Stimulated activated CD4-positive, alpha-beta T cell treated with anti-CD3 and anti-CD28 coated beads, Interleukin-2, amount 100 ng/mL, for 24 hours (primary cell): ENCODE results near the gene CCDC87.
A peak's percentile ranks its signal among the peaks of the same experiment; 100 is the strongest.
"Not testable (repeated sequence)": the region's sequence is repeated elsewhere in the genome, so short reads cannot be mapped to it uniquely, and the experiment has no call there.

Source experiments
- DNase-seq, 2 donors: peaks; one replicate each; pipeline ENCODE4 v3.0.0-alpha.2; 2020

Gene CCDC87

DNA sequence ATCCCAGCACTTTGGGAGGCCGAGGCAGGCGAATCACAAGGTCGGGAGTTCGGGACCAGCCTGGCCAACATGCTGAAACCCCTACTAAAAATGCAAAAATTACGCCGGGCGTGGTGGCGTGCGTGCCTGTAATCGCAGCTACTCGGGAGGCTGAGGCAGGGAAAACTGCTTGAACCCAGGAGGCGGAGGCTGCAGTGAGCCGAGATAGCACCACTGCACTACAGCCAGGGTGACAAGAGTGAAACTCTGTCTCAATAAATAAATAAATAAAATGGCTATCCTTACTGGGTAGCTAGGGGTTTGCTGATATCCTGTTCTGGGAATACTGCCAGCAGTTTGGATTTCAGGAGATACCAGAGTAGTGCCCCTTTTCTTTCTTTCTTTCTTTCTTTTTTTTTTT, 21.2 kb upstream of the CCDC87 start:
- DNase-seq: no peak

DNA sequence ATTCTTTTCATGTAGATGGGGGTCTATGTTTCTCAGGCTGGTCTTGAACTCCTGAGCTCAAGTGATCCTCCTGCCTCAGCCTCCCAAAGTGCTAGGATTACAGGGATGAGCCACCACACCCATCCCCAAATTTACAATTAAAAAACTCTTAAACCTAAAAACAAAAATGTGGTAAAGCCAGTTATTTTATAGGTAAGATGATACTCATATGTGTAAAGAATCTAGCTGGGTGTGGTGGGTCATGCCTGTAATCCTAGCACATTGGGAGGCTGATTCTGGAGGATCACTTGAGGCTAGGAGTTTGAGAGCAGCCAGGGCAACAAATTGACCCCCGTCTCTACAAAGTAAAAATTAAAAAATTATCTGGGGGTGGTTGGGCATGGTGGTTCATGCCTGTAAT, 19.6 kb upstream of the CCDC87 start:
- DNase-seq: no peak

DNA sequence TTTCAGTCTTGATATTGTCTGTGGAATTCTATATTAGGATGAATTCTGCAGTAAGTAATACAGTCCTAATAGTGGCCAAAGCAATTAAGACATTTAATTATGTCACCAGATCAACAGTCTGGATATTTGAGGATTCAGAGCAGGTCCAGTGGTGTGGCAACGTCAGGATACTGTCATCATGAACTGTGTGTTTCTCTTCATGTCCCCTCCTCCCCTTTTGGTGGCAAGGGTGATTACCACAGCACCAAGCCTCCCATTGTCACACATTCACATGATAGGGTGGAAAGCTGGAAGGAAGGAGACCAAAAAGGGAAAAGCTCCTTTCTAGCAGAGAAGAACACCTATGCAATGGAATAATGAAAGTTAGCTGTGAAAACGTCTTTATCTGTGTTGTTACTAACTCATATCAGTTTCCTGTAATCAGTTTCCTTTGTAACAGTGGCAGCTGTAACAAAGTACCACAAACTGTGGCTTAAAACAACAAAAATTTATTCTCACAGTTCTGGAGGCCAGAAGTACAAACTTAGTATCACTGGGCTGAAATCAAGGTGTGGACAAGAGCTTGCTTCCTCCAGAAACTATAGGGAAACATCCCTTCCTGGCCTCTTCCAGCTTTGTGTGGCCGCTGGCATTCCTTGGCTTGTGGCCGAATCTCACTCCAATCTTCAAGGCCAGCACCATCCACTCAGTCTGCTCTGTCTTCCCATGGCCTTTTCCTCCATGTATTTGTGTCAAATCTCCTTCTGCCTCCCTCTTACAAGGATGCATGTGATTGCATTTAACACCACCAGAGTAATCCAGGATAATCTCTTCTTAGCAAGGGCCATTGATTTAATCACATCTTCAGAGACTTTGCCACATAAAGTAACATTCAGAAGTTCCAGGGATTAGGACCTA, 17.1 kb upstream of the CCDC87 start:
- DNase-seq: no peak

DNA sequence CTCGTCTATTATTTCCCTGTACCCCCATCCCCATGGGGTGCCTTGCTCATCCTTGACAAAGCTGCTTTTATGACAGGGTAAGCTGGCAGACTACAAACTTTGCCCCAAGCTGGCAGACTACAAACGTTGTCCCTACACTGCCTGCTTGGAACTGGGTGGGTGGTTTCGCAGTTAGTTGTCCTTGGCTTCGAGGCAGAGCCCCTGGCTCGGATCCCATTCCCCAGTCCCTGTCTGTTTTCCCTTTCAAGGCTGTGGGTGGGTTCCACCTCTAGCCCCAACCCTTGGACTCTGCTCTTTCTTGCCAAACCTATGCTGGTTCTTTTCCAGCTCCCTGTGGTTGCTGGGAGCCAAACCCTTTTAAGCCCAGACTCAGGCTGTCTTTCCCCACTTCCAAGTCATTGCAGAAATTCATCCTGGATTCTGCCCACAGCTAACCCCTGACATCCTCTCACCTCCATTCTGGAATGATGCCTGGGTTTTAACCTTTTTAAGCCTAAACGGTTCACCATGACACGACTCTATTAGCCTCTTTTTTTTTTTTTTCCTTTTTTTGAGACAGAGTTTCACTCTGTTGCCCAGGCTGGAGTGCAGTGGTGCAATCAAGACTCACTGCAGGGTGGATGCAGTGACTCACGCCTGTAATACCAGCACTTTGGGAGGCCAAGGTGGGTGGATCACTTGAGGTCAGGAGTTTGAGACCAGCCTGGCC, 14.4 kb upstream of the CCDC87 start:
- DNase-seq: no peak

DNA sequence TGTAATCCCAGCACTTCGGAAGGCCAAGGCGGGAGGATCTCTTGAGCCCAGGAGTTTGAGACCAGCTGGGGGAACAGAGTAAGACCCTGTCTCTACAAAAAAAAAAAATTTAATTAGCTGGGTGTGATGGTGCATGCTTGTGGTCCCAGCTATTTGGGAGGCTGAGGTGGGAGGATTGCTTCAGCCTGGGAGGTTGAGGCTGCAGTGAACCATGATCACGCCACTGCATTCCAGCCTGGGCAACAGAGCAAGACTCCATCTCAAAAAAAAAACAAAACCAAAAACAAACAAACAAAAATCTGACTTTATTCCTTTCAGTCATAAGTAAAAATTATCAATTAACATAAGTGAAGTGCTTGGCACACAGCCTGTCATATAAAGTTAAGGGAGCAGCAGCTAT, 13.7 kb upstream of the CCDC87 start:
- not testable (repeated sequence) for DNase-seq

DNA sequence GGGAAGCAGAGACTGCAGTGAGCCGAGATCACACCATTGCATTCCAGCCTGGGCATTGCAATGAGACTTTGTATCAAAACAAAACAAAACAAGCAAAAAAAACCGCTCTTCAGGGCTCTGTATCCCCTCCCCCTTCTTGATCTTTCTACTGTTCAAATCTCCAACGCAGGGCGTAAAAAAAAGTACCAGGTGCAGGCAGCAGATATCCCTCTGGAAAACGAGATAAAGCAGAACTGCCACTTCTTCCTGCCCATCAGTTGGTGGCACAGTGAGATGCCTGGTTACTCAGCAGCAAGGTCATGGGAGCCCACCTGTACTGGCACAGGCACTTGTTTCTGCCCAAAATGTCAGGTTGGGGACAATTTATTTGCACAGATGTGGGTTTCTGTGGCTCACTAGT, 11.3 kb upstream of the CCDC87 start:
- no peak for DNase-seq

DNA sequence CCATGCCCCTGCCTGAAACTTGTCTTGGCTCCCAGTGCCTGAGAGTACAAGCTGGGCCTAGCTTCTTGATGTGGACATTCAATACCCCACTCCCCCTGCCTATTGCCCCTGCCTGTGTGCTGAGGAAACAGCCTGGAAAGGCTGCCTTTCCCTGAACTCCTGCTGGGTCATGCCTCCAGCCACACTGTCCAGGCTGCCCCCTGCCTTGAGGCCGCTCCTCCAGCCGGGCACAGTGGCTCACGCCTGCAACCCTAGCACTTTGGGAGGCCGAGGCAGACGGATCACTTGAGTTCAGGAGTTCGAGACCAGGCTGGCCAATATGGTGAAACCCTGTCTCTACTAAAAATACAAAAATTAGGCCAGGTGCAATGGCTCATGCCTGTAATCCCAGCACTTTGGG, 10.2 kb upstream of the CCDC87 start:
- DNase-seq: no peak

DNA sequence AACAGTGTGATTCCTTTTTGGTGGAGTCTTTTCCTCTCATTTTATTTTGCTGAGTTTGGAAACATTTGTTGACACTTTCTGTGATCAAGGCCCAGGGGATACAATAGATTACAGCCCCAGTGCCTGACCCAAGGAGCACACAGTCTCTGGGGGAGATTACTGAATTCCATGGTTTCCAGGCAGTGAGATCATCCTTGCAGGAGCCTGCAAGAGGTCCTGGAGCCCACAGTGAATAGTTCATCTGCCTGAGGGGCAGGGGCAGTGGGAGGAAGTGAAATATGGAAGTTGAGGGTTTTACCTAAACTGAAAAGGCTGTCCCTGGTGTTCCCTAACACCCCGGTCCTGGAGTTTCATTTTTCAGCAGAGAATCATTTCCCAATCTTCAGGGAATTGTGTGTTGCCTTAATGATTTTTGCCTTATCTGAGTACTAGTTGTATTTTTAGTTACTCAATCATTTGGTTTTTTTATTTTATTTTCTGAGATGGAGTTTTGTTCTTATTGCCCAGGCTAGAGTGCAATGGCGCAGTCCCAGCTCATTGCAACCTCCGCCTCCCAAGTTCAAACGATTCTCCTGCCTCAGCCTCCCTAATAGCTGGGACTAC, 7.9 kb upstream of the CCDC87 start:
- no peak for DNase-seq

DNA sequence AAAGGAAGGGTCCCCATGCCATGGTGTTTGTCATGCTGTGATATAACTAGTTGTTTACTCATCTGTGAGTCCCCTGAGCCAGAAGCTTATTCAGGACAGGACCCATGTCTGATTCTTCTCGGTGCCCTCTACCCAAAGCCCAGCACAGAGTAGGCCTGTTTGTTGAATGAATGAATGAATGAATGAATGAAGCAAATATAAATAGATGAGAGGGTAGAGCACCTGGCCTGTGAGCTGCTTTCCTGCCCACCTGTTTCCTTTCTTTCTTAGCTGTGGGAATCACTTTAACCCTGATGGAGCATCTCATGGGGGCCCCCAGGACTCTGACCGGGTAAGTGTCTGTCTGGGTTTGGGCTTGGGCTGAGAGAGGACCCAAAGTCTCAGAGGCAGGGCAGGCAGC, 7.4 kb upstream of the CCDC87 start:
- DNase-seq: no peak

DNA sequence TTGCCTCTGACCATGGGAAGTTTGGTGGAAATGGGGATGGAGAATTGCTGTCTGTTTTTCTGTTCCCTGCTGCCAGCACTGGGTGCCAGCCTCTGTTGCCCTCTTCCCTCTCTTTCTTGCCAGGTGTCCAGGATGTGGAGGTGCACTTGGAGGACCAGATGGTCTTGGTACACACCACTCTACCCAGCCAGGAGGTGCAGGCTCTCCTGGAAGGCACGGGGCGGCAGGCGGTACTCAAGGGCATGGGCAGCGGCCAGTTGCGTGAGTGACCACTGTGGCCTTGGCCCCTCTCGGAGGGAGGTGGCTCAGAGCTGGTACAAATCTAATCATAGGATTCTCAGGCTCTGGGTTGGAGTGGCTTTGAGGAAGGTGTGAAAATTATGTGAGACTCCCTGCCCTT, 6.1 kb upstream of the CCDC87 start:
- DNase-seq: no peak

DNA sequence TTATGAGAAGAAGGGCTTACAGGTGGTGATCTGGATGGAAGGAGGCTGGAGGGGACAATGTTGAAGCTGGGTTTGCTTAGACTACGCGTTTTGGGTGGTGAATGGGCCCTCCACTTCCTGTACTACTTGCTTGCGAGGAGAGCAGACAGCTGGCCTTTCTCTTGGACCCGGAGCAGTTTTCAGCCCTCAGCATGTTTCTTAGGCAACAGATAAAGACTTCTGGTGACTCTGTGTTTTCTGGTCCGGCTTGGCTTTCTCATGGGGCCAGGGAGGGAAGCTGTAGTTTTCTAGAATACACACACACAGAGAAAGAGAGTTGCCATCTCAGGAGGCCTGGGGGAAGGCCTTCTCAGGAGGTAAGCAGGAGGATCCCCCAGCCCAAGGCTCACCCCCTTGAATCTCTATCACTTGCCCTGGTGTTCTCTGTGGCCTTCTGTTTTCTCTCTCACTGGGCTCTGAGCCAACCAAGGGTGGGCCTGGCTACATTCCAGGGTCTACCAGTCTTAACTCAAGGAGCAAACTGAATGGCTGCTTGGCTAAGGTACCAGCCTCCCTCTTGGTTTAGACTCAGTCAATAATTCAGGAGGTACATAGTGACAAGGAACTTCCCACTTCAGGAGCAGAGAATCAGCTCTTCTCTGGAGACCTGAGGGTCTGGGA, 2.5 kb upstream of the CCDC87 start:
- no peak for DNase-seq

DNA sequence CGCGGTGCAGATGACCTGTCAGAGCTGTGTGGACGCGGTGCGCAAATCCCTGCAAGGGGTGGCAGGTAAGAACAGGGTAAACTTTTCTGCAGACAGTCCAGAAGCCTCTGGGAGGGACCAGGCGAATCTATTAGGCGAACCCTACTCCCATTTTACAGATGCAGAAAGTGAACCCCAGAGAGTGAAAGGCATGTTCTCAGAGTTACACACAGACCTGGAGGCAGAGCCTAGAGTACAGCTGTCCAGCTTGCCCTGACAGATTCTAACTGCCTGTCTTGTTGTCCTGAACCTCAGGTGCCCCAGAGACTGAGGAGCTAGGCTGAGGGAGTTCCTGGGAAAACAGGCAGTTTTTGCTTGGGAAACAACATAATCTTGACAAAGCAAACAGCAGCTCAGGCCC, 787 bp upstream of the CCDC87 start:
- no peak for DNase-seq

DNA sequence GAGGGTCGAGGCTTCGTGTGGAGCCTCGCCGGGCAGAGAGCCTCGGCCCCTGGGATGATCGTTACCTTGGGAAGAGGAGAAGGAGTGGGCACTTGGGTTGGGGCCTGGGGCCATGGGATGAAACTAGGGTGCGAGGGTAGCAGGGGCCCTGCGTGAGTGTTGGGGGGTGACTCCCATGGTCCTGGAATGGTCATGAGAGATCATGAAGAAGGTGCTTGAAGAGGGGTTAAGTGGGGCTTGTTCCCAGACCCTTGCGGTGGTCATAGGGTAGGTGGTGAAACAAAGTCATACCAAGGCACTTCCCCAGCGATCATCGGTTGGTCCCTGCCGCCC, 406 bp upstream of the CCDC87 start:
- no peak for DNase-seq

DNA sequence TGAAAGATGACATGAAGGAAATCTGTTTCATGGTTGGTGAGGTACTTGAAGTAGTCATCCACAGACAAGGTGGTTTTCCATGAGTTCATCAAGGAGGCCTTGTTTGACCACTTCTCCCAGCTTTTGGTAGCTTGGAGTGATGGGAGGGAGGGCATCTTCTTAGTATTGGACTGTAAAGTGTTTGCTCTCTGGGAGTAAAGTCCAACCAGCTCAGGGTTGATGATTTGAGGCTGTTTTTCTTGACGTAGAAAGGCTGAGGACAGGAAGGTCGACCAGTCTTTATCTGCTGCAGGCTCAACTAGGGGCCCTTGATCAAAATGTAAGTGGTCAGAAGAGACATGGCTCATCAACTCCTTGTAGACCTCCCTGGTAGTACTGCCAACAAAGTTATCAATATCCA, 1.7 kb downstream of the CCDC87 start:
- no peak for DNase-seq

DNA sequence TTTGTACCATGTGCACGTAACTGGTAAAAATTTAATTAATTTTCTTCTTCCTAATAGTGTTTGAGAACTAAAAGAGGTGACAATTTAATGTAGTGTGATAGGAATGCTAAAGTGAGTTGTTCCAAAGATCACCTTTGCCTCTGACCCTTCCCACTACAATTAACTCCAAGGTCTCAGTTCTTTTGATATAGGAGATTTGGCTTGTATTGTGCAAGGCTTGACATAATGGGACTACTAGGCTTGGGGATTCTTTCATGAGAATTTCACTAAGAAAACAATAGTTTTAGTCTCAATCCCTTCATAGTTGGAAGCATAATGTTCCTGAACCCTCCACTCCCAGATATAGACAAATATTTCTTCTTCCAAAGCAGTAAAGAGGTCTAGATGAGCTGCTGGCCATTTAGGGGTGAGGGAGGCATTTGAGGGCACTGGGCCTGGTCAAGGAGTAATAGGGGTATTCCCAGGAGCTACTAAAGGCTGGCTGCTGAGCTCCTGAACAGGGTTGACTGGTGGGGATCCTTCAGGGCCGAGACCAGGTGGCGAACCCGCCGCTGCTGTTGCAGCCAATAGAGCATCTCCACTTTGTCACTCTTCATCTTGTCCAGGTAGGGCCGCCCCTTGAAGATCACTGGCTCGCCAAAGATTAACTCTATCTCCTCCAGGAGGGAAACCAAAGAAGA, 2.7 kb downstream of the CCDC87 start:
- no peak for DNase-seq

DNA sequence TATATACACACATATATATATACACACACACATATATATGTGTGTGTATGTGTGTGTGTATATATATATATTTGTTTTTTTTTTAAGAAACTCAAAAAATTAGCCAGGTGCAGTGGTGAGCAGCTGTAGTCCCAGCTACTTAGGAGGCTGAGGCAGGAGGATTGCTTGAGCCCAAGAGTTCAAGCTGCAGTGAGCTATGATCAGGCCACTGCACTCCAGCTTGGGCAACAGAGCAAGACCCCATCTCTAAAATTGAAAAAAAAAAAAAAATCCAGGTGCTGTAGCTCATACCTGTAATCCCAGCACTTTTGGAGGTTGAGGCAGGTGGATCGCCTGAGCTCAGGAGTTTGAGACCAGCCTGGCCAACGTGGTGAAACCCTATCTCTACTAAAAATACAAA, 3.5 kb downstream of the CCDC87 start:
- DNase-seq: not testable (repeated sequence)

DNA sequence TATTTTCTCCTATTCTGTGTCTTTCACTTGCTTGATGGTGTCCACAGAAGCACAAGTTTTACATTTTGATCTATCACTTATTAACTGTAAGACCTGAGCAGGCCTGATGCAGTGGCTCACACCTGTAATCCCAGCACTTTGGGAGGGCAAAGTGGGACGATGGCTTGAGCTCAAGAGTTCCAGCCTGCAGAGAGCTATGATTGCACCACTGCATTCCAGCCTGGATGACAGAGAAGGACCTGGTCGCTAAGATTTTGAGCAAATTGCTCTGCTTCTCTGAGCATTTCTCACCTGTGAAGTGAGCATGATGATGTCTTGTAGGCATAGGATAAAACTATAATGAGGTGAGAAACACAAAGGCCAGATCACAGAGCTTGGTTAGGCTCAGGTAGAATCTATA, 6.7 kb downstream of the CCDC87 start:
- DNase-seq: no peak

DNA sequence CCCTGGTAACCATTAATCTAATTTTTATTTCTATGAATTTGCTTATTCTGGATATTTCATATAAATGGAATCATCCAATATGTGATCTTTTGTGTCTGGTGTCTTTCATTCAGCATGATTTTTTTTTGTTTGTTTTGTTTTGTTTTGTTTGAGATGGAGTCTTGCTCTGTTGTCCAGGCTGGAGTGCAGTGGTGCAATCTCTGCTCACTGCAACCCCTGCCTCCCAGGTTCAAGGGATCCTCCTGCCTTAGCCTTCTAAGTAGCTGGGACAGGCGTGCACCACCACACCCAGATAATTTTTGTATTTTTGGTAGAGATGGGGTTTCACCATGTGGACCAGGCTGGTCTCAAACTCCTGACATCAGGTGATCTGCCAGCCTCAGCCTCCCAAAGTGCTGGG, 7.4 kb downstream of the CCDC87 start:
- DNase-seq: not testable (repeated sequence)

DNA sequence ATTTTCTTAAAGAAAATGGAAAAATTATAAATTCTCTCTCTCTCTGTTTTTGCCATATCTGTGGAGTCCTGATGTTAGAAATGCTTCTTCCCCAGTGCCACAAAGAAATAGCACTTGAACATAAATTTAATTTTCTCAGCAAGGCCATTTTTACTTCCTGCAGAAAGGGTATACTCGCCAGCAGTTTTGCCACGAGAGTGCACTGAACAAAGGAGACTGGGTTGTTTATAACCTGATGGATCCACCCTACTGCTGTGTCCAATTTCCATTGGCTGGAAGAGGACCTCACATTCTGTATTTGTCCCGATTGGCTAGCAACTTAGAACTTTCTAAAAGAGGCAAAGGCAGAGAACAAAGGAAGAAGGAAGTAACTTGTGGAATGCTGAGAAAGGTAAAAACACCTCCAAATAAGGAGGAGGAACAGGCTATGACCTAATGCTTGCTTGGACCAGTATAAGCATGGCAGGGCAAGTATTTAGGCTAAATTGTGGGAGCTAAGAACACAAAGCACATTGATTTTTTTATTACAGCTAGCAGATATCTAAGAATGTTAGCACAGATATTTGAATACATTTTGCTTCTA, 10.2 kb downstream of the CCDC87 start:
- DNase-seq: not testable (repeated sequence)

DNA sequence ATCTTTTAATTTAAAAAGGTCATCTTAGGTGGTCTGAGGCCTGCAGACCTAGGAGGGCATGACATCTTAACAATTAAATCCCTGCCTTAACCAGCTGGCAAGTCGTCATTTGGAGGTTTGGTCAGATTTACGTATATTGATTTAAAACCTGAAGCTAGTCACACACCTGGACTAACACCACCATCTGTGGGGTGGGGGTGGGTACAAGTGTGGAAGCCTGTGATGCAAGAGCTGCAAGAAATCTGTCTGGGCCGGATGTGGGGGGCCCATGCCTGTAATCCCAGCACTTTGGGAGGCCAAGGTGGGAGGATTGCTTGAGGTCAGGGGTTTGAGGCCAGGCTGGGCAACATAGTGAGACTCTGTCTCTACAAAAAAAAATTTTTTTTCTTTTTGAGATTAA, 11.6 kb downstream of the CCDC87 start:
- no peak for DNase-seq

DNA sequence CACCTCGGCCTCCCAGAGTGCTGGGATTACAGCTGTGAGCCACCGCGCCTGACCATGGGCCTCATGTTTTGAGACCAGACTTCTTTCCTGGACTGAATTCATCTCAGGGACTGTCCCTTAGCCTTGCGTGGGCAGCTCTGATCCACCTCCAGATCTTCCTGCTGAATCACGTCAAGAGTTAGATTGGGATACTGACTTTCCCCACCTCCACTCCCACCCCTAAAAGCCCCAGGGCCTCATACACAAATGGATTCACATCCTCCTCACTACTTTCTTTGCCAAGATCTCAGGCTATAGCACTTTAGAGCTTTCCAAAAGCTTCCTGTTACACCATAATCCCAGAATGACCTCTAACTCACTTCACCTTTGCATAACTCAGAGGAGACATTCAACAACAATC, 12.1 kb downstream of the CCDC87 start:
- no peak for DNase-seq

DNA sequence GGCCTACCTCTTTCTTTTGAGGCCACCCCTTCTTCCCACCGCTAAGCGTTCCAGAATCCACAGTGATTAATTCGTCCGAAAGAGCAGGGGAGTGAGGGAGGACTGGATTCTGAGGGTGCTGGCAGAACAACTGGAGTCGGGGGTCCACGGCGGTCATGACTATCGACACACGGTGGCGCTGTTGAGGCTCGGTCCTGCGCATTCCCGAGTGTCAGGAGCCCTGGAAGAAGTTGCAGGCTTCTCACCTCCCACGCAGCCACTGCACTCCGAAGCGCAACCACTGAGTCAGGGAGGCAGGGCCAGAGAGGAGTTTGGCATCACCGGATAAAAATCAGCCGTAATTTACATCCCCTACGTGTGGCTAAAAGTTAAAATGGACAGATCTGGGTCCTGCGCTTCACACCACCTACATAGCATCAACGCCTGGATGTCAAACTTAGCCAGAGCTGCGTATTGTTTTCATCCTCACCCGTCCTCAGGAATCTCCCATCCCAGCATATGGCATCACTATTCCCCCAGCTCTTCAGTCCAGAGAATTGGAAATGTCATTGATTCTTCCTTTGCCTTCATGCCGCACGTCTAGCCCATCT, 13.8 kb downstream of the CCDC87 start:
- peak; percentile 88 to 92 for DNase-seq
